COLO668 (cell line): ENCODE measurements around the gene PCDH12.

Experiments used
- DNase-seq: peaks from one replicate; lab custom pipeline; 2025; ENCODE audit not compliant: unreplicated experiment; lab: John Stamatoyannopoulos, UW

Gene PCDH12

GRCh38 chr5:141958113-141958512, at the start of gene PCDH12:
TSS of gene PCDH12 (minus strand) at chr5:141958202. CDS start at chr5:141957851, 351 bp downstream.
- no peak for DNase-seq

- DNase-seq: no peak
Measured at GRCh38 chr5:142007237-142007544, 49.2 kb upstream of the PCDH12 start.

- no peak for DNase-seq
Measured at GRCh38 chr5:142006363-142007236, 48.6 kb upstream of the PCDH12 start.

- no peak for DNase-seq
Measured at GRCh38 chr5:142003266-142003800, 45.3 kb upstream of the PCDH12 start.

GRCh38 chr5:142000704-142001484, 42.9 kb upstream of the PCDH12 start:
- no peak for DNase-seq

- no peak for DNase-seq
Measured at GRCh38 chr5:142000173-142000572, 42.2 kb upstream of the PCDH12 start.

GRCh38 chr5:141997358-141997960, 39.5 kb upstream of the PCDH12 start:
- no peak for DNase-seq

- DNase-seq: no peak
Measured at GRCh38 chr5:141995656-141996055, 37.7 kb upstream of the PCDH12 start.

GRCh38 chr5:141994511-141995136, 36.6 kb upstream of the PCDH12 start:
- DNase-seq: no peak

GRCh38 chr5:141992349-141992963, 34.5 kb upstream of the PCDH12 start:
- peak; percentile 62 for DNase-seq

GRCh38 chr5:141989720-141990119, 31.7 kb upstream of the PCDH12 start:
- DNase-seq: no peak

GRCh38 chr5:141986072-141986471, 28.1 kb upstream of the PCDH12 start:
- no peak for DNase-seq

- DNase-seq: no peak
Measured at GRCh38 chr5:141982626-141983025, 24.6 kb upstream of the PCDH12 start.

- no peak for DNase-seq
Measured at GRCh38 chr5:141978389-141978788, 20.4 kb upstream of the PCDH12 start.

GRCh38 chr5:141976176-141976575, 18.2 kb upstream of the PCDH12 start:
- DNase-seq: no peak

- DNase-seq: no peak
Measured at GRCh38 chr5:141973871-141974595, 16.0 kb upstream of the PCDH12 start.

GRCh38 chr5:141969783-141970771, 12.1 kb upstream of the PCDH12 start:
- no peak for DNase-seq

GRCh38 chr5:141968914-141969608, 11.1 kb upstream of the PCDH12 start, which contains the start of gene RNF14:
TSS of gene RNF14 (plus strand) at chr5:141969105. CDS start at chr5:141973589, 4,484 bp downstream.
- DNase-seq: peak; percentile 90
